DMS 273 (cell line): ENCODE measurements around the gene PCNX2.

Experiments
- DNase-seq: peaks from one replicate; lab custom pipeline; 2025; ENCODE audit not compliant: unreplicated experiment; lab: John Stamatoyannopoulos, UW

PCNX2 gene

DNA sequence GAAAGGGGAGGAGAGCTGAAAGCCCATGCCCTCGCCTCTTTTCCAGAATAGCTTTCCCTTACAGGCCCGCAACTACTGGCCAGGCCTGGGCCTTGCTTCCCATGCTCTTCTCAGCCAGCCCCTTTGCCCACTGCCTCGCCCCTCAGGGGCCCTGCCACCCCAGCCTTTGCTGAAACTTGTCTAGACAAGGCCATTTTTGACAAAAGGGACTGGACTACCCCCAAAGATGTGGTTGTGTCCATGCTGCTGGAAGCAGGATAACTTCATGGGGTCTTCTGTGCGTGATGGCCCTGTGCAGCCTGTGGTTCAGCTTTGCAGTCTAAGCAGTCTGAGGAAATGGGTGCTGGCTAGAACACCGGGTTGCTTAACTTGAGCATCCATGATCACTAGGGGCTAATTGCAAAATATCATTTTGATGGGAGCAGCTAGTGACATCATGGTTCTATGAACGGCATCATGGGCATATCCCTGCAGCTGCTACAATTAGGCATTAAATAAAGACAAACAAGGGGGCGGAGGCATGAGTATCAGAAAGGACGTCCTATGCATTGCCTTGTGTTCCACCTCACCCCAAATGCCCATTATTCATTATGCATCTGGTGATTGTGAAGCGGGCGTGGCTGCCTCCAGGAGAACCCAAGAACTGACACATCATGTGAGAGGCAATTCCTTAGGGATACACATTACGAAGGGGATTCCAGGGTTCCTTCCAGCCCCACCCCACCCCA, 308.3 kb downstream of the PCNX2 start:
- no peak for DNase-seq

- DNase-seq: no peak
Observed at GRCh38 chr1:232986527-232986922, 309.0 kb downstream of the PCNX2 start.

DNA sequence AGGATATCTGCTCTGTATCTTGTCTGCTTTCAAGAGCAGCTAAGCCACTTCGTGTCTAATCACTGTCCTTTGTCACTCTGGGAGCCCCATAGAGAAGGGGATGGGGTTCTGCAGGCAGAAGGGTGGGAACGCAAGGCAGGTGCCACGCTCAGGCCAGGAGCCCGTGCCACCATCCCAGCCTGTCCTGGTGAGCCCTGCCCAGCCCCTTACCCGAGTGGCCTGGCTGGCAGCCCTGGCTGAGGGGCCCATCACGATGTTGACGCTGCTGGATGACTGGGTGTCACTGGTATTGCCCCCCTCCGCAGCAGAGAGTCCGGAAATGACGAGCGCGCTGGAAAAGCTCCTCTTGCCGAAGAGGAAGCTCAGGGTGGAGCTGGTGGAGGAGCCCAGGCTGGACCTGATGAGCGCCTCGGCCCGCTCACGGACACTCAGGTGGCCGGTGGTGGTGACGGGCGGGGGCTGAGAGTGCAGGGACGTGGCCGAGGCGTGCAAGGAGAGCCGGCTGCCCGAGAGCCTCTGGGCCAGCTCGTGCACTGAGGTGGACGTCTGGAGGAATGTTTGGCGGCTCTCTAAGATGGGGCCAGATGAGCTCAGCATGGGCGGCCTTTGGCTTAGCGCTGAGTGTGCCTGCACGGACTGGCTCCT, 309.5 kb downstream of the PCNX2 start:
- no peak for DNase-seq

- no peak for DNase-seq
Observed at GRCh38 chr1:232984577-232985425, 310.7 kb downstream of the PCNX2 start.

- no peak for DNase-seq
Observed at GRCh38 chr1:232983817-232984567, 311.5 kb downstream of the PCNX2 start.

- DNase-seq: no peak
Observed at GRCh38 chr1:232983375-232983774, 312.1 kb downstream of the PCNX2 start.

DNA sequence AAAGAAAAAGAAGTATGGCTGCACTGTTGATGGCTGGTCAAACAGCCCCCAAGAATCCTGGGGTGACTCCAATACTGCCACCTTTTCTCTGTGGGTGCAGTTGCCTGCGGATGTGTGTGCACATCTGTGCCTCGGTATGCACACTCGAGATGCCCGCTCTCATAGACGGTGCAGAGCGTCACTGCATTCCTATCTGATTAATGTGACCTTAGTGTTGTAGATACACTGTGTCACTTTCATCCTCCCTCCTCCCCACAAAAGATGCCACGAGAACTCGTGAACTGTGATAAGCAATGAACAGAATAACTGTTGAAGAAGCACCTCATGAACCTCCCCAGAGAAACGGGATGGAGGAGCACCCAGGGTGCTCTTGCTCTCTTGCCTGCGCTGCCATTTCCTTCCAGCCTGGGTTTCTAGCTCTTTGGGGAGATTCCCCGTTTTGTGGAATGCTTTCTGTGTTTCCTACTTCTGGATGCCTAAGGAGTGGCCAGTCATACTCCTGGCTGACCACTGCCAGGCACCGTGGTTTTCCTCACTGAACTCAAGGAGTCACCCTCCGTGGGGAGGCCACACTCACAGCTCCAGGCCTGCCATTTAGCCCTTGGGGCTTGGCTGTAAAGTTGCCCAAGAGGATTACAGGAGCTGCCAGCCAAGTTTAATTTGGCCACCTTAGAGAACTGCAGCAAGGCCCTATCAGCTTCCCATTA, 313.1 kb downstream of the PCNX2 start:
- DNase-seq: no peak

- no peak for DNase-seq
Observed at GRCh38 chr1:232980986-232981560, 314.5 kb downstream of the PCNX2 start.

- DNase-seq: peak; percentile 61
Observed at GRCh38 chr1:232980355-232980978, 315.1 kb downstream of the PCNX2 start.

GRCh38 chr1:232979558-232979957, 316.0 kb downstream of the PCNX2 start:
- no peak for DNase-seq

DNA sequence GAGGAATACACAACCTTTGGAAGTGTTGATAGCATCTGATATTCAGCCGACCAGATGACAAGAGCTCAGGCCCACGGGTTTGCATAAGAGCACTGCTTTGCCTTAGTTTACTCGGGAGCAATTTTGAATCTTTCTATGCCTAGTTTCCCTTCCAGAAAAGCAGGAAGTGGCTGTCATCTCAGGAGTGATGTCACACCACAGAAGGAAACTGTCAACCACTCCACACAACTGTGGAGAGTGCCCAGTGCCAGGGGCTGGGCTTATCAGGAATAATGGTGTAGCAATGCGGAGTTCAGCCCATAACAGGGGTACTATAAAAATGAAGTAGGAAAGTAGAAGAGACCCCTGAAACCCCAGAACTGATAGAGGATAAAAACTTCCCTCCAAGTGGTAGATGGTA, 316.7 kb downstream of the PCNX2 start:
- no peak for DNase-seq

- DNase-seq: no peak
Observed at GRCh38 chr1:232978091-232978634, 317.4 kb downstream of the PCNX2 start.

DNA sequence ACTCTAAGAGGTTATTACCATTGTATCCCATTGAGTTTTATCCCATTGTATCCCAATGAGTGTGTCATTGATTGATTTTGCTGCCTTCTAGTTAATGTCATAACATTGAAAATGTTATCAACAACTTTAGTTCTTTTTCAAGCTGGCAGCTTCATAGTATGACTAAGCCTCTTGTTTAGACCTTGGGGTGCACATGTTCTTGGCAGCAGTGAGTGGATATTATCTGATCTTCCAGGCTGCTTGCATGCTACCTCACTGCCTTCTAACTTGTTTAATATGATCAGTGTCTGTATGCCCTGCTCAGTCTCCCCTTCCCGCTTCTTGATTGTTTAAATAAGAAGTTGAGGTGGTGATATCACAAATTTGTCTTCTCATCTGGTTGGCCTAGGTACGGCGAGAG, 320.6 kb downstream of the PCNX2 start:
- DNase-seq: no peak

DNA sequence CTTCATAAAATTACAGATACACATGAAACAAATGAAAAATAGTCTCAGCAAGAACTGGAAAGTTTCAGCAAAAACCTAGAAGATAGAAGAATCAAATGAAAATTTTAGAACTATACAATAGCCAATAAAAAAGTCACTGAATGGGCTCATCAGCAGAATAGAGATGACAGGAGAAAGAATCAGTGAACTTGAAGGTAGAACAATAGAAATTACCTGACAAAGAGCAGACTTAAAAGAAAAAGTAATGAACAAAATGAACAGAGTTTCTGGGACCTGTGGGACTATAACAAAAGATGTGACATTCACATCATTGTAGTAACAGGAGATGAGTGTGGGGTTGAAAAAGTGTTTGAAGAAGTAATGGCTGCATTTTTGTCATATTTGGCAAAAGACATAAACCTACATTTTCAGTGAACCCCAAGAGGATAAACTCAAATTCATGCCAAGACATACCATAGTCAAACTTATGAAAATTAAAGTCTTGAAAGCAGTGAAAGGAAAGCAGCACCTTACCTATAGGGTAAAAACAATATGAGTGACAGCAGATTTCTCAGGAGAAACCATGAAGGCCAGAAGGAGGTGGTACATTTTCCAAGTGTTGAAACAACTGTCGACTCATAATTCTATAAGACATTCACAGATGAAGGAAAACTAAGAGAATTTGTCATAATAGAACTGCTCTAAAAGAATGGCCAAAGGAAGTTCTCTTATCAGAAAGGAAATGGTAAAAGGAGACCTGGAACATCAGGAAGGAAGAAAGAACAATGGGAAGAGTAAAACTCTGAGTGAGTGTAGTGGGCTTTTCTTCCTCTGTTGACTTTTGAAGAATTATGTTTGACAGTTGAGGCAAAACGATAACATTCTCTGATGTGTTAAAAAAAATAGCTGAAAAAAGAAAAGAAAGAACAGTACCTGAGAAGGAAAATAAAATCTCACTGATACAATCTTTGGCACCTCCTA, 321.6 kb downstream of the PCNX2 start:
- DNase-seq: no peak

GRCh38 chr1:232970508-232970907, 325.0 kb downstream of the PCNX2 start:
- no peak for DNase-seq

- no peak for DNase-seq
Observed at GRCh38 chr1:232969799-232970198, 325.7 kb downstream of the PCNX2 start.

GRCh38 chr1:232968965-232969364, 326.6 kb downstream of the PCNX2 start:
- DNase-seq: no peak

GRCh38 chr1:232968391-232968790, 327.1 kb downstream of the PCNX2 start:
- no peak for DNase-seq
